ENCODE results near the gene SYNE2. TPM values are rescaled to one million over a fixed set of nuclear protein-coding genes. Genes with fewer than 3 reads are reported as not detected.

The SYNE2 gene
- total and polyA plus RNA-seq, 4 experiments from 2014 or later: 14.2 to 280 (median 189) TPM

GRCh38 chr14:64060199-64060545 lies 207.4 kb downstream of the SYNE2 start:
- H3K4me1 Mint-ChIP-seq: peaks cover 8 to 17% (median 10%) of the 10 kb centered on the region in 4 donors
- Histone ChIP-seq H3K9me3 (ENCODE audit: control insufficient read depth in 1 of 2, low read length in 2 of 2) (no peaks in the 10 kb centered on the region), H3K27ac (ENCODE audit: low read depth, low read length) (no peak overlapping the region), H3K36me3 (ENCODE audit: insufficient read depth, low read length) (peaks cover 34% of the 10 kb centered on the region), H3K4me3 (ENCODE audit: low read length in 2 of 2) (no peak overlapping the region), H3K4me1 (ENCODE audit: insufficient read depth, low read length) (no peaks in the 10 kb centered on the region), H3K27me3 (ENCODE audit: insufficient read depth, low read length) (no peaks in the 10 kb centered on the region)
- H3K36me3 Mint-ChIP-seq: peaks cover 41 to 73% of the 10 kb centered on the region in 2 donors
- no peak for DNase-seq
- POLR2A ChIA-PET (ENCODE audit: partially characterized antibody): no interaction called here
- CTCF ChIA-PET (ENCODE audit: partially characterized antibody): interaction anchor here (1.2 kb wide), 1 partner anchor 260 kb away, joined by 3 read pairs; no protein-coding TSS in a partner anchor
- no peaks in the 10 kb centered on the region for H3K27me3 Mint-ChIP-seq
- peaks cover 0 to 1% (median 0%) of the 10 kb centered on the region in 8 donors for H3K9me3 Mint-ChIP-seq
- intact Hi-C loops (cut with micrococcal nuclease): no loop called here
- peak overlapping the region in 3 of 7 donors; percentile 30 to 50 (median 41) for H3K27ac Mint-ChIP-seq
- H3K4me3 Mint-ChIP-seq: no peak overlapping the region

GRCh38 chr14:64060648-64061096 lies 207.9 kb downstream of the SYNE2 start:
- H3K9me3 Mint-ChIP-seq: peaks cover 0 to 1% (median 0%) of the 10 kb centered on the region in 8 donors
- peaks cover 8 to 17% (median 10%) of the 10 kb centered on the region in 4 donors for H3K4me1 Mint-ChIP-seq
- no peak for DNase-seq
- Histone ChIP-seq H3K27ac (ENCODE audit: low read depth, low read length) (no peak overlapping the region), H3K27me3 (ENCODE audit: insufficient read depth, low read length) (no peaks in the 10 kb centered on the region), H3K9me3 (ENCODE audit: control insufficient read depth in 1 of 2, low read length in 2 of 2) (no peaks in the 10 kb centered on the region), H3K4me1 (ENCODE audit: insufficient read depth, low read length) (no peaks in the 10 kb centered on the region), H3K36me3 (ENCODE audit: insufficient read depth, low read length) (peaks cover 34% of the 10 kb centered on the region), H3K4me3 (ENCODE audit: low read length in 2 of 2) (no peak overlapping the region)
- H3K27me3 Mint-ChIP-seq: no peaks in the 10 kb centered on the region
- no peak overlapping the region for H3K4me3 Mint-ChIP-seq
- ChIA-PET CTCF (ENCODE audit: partially characterized antibody) (interaction anchor here (1.2 kb wide), 1 partner anchor 260 kb away, joined by 3 read pairs; no protein-coding TSS in a partner anchor), POLR2A (ENCODE audit: partially characterized antibody) (no interaction called here)
- peak overlapping the region in 1 of 7 donors; percentile 30 for H3K27ac Mint-ChIP-seq
- intact Hi-C loops (cut with micrococcal nuclease): no loop called here
- H3K36me3 Mint-ChIP-seq: peaks cover 44 to 78% of the 10 kb centered on the region in 2 donors

- no peaks in the 10 kb centered on the region for H3K27me3 ChIP-seq (ENCODE audit: insufficient read depth, low read length)
- CTCF ChIA-PET (ENCODE audit: partially characterized antibody): no interaction called here
- DNase-seq: no peak
- no peaks in the 10 kb centered on the region for H3K4me1 ChIP-seq (ENCODE audit: insufficient read depth, low read length)
- no peak overlapping the region for H3K27ac ChIP-seq (ENCODE audit: low read depth, low read length)
- peaks cover 30% of the 10 kb centered on the region for H3K36me3 ChIP-seq (ENCODE audit: insufficient read depth, low read length)
- H3K9me3 Mint-ChIP-seq: peaks cover 0 to 1% (median 0%) of the 10 kb centered on the region in 8 donors
- intact Hi-C loops (cut with micrococcal nuclease): no loop called here
- H3K4me3 Mint-ChIP-seq: no peak overlapping the region
- H3K4me1 Mint-ChIP-seq: peaks cover 6 to 17% (median 10%) of the 10 kb centered on the region in 4 donors
- peaks cover 41 to 76% of the 10 kb centered on the region in 2 donors for H3K36me3 Mint-ChIP-seq
- no peaks in the 10 kb centered on the region for H3K27me3 Mint-ChIP-seq
- no peak overlapping the region for H3K27ac Mint-ChIP-seq
- no peaks in the 10 kb centered on the region for H3K9me3 ChIP-seq (ENCODE audit: control insufficient read depth in 1 of 2, low read length in 2 of 2)
- H3K4me3 ChIP-seq (ENCODE audit: low read length in 2 of 2): no peak overlapping the region
- POLR2A ChIA-PET (ENCODE audit: partially characterized antibody): no interaction called here
Measured at GRCh38 chr14:64061115-64061514, 208.3 kb downstream of the SYNE2 start.

- no peak overlapping the region for H3K27ac ChIP-seq (ENCODE audit: low read depth, low read length)
- H3K9me3 Mint-ChIP-seq: peaks cover 0 to 1% (median 0%) of the 10 kb centered on the region in 8 donors
- H3K27me3 ChIP-seq (ENCODE audit: insufficient read depth, low read length): no peaks in the 10 kb centered on the region
- H3K4me1 ChIP-seq (ENCODE audit: insufficient read depth, low read length): no peaks in the 10 kb centered on the region
- POLR2A ChIA-PET (ENCODE audit: partially characterized antibody): no interaction called here
- peaks cover 31% of the 10 kb centered on the region for H3K36me3 ChIP-seq (ENCODE audit: insufficient read depth, low read length)
- no peaks in the 10 kb centered on the region for H3K9me3 ChIP-seq (ENCODE audit: control insufficient read depth in 1 of 2, low read length in 2 of 2)
- no peak overlapping the region for H3K4me3 Mint-ChIP-seq
- CTCF ChIA-PET (ENCODE audit: partially characterized antibody): no interaction called here
- intact Hi-C loops (cut with micrococcal nuclease): no loop called here
- peaks cover 45 to 80% of the 10 kb centered on the region in 2 donors for H3K36me3 Mint-ChIP-seq
- H3K27me3 Mint-ChIP-seq: no peaks in the 10 kb centered on the region
- peaks cover 6 to 17% (median 11%) of the 10 kb centered on the region in 4 donors for H3K4me1 Mint-ChIP-seq
- H3K4me3 ChIP-seq (ENCODE audit: low read length in 2 of 2): no peak overlapping the region
- DNase-seq: no peak
- H3K27ac Mint-ChIP-seq: peak overlapping the region in 1 of 7 donors; percentile 74
Measured at GRCh38 chr14:64061706-64062105, 208.9 kb downstream of the SYNE2 start.

- no peak for DNase-seq
- H3K36me3 ChIP-seq (ENCODE audit: insufficient read depth, low read length): peaks cover 35% of the 10 kb centered on the region
- H3K36me3 Mint-ChIP-seq: peaks cover 46 to 81% of the 10 kb centered on the region in 2 donors
- no peak overlapping the region for H3K4me3 Mint-ChIP-seq
- no peak overlapping the region for H3K27ac ChIP-seq (ENCODE audit: low read depth, low read length)
- no peaks in the 10 kb centered on the region for H3K27me3 Mint-ChIP-seq
- ChIA-PET POLR2A (ENCODE audit: partially characterized antibody) (no interaction called here), CTCF (ENCODE audit: partially characterized antibody) (interaction anchor here (0.6 kb wide), 1 partner anchor 233 kb away, joined by 6 read pairs; no protein-coding TSS in a partner anchor)
- intact Hi-C loops (cut with micrococcal nuclease): no loop called here
- no peaks in the 10 kb centered on the region for H3K9me3 ChIP-seq (ENCODE audit: control insufficient read depth in 1 of 2, low read length in 2 of 2)
- peaks cover 4 to 17% (median 8%) of the 10 kb centered on the region in 4 donors for H3K4me1 Mint-ChIP-seq
- no peak overlapping the region for H3K27ac Mint-ChIP-seq
- no peaks in the 10 kb centered on the region for H3K27me3 ChIP-seq (ENCODE audit: insufficient read depth, low read length)
- H3K4me1 ChIP-seq (ENCODE audit: insufficient read depth, low read length): no peaks in the 10 kb centered on the region
- H3K4me3 ChIP-seq (ENCODE audit: low read length in 2 of 2): no peak overlapping the region
- peaks cover 0 to 1% (median 0%) of the 10 kb centered on the region in 8 donors for H3K9me3 Mint-ChIP-seq
Measured at GRCh38 chr14:64062381-64063115, 209.7 kb downstream of the SYNE2 start.

- peaks cover 3 to 9% (median 7%) of the 10 kb centered on the region in 4 donors for H3K4me1 Mint-ChIP-seq
- ChIA-PET POLR2A (ENCODE audit: partially characterized antibody) (no interaction called here), CTCF (ENCODE audit: partially characterized antibody) (interaction anchor here (0.6 kb wide), 1 partner anchor 48 kb away, joined by 3 read pairs; no protein-coding TSS in a partner anchor)
- H3K4me3 ChIP-seq (ENCODE audit: low read length in 2 of 2): no peak overlapping the region
- H3K36me3 ChIP-seq (ENCODE audit: insufficient read depth, low read length): peaks cover 39% of the 10 kb centered on the region
- peaks cover 0 to 1% (median 0%) of the 10 kb centered on the region in 8 donors for H3K9me3 Mint-ChIP-seq
- H3K27ac ChIP-seq (ENCODE audit: low read depth, low read length): no peak overlapping the region
- DNase-seq: no peak
- H3K27ac Mint-ChIP-seq: no peak overlapping the region
- H3K9me3 ChIP-seq (ENCODE audit: control insufficient read depth in 1 of 2, low read length in 2 of 2): no peaks in the 10 kb centered on the region
- peaks cover 36 to 77% of the 10 kb centered on the region in 2 donors for H3K36me3 Mint-ChIP-seq
- H3K4me1 ChIP-seq (ENCODE audit: insufficient read depth, low read length): no peaks in the 10 kb centered on the region
- no peaks in the 10 kb centered on the region for H3K27me3 ChIP-seq (ENCODE audit: insufficient read depth, low read length)
- intact Hi-C loops (cut with micrococcal nuclease): no loop called here
- H3K27me3 Mint-ChIP-seq: no peaks in the 10 kb centered on the region
- H3K4me3 Mint-ChIP-seq: no peak overlapping the region
Measured at GRCh38 chr14:64064447-64064846, 211.6 kb downstream of the SYNE2 start.

GRCh38 chr14:64069634-64070359 lies 217.0 kb downstream of the SYNE2 start:
- DNase-seq: no peak
- H3K9me3 Mint-ChIP-seq: no peaks in the 10 kb centered on the region
- Histone ChIP-seq H3K36me3 (ENCODE audit: insufficient read depth, low read length) (peaks cover 44% of the 10 kb centered on the region), H3K4me1 (ENCODE audit: insufficient read depth, low read length) (no peaks in the 10 kb centered on the region), H3K27ac (ENCODE audit: low read depth, low read length) (no peak overlapping the region), H3K9me3 (ENCODE audit: control insufficient read depth in 1 of 2, low read length in 2 of 2) (no peaks in the 10 kb centered on the region), H3K4me3 (ENCODE audit: low read length in 2 of 2) (no peak overlapping the region), H3K27me3 (ENCODE audit: insufficient read depth, low read length) (no peaks in the 10 kb centered on the region)
- H3K36me3 Mint-ChIP-seq: peaks cover 55 to 89% of the 10 kb centered on the region in 2 donors
- no peaks in the 10 kb centered on the region for H3K27me3 Mint-ChIP-seq
- ChIA-PET POLR2A (ENCODE audit: partially characterized antibody) (no interaction called here), CTCF (ENCODE audit: partially characterized antibody) (no interaction called here)
- peak overlapping the region in 2 of 7 donors; percentile 67 for H3K27ac Mint-ChIP-seq
- H3K4me1 Mint-ChIP-seq: peaks cover 0 to 2% (median 0%) of the 10 kb centered on the region in 4 donors
- intact Hi-C loops (cut with micrococcal nuclease): no loop called here
- H3K4me3 Mint-ChIP-seq: no peak overlapping the region
